SIG-M5 treated with dmso at 0.1 percent for 504 hours (cell line): ENCODE data around the gene KRT15.
"Not testable (repeated sequence)": the region's sequence is repeated elsewhere in the genome, so short reads cannot be mapped to it uniquely, and the experiment has no call there.

Experiments used
- DNase-seq: peaks from one replicate; lab custom pipeline; 2025; ENCODE audit not compliant: unreplicated experiment; lab: John Stamatoyannopoulos, UW

KRT15 gene

GRCh38 chr17:41544491-41544892 is 25.8 kb upstream of the KRT15 start:
- DNase-seq, result no peak

GRCh38 chr17:41542786-41543185 is 24.1 kb upstream of the KRT15 start:
- DNase-seq, result not testable (repeated sequence)

- no peak for DNase-seq
Measured at GRCh38 chr17:41542357-41542756, 23.7 kb upstream of the KRT15 start.

- no peak for DNase-seq
Measured at GRCh38 chr17:41540921-41541625, 22.4 kb upstream of the KRT15 start.

- no peak for DNase-seq
Measured at GRCh38 chr17:41539979-41540701, 21.4 kb upstream of the KRT15 start.

- no peak for DNase-seq
Measured at GRCh38 chr17:41539071-41539492, 20.4 kb upstream of the KRT15 start.

- DNase-seq, result no peak
Measured at GRCh38 chr17:41538565-41538991, 19.9 kb upstream of the KRT15 start.

GRCh38 chr17:41537990-41538389 is 19.3 kb upstream of the KRT15 start:
- DNase-seq, result no peak

GRCh38 chr17:41537614-41537954 is 18.9 kb upstream of the KRT15 start:
- no peak for DNase-seq

GRCh38 chr17:41536741-41537613 is 18.3 kb upstream of the KRT15 start:
- DNase-seq, result no peak

GRCh38 chr17:41535764-41536481 is 17.2 kb upstream of the KRT15 start:
- no peak for DNase-seq

GRCh38 chr17:41534899-41535546 is 16.3 kb upstream of the KRT15 start:
- no peak for DNase-seq

GRCh38 chr17:41533613-41534012 is 14.9 kb upstream of the KRT15 start:
- DNase-seq, result no peak

- DNase-seq, result no peak
Measured at GRCh38 chr17:41532947-41533570, 14.4 kb upstream of the KRT15 start.

GRCh38 chr17:41531993-41532392 is 13.3 kb upstream of the KRT15 start:
- no peak for DNase-seq

- no peak for DNase-seq
Measured at GRCh38 chr17:41530062-41531048, 11.7 kb upstream of the KRT15 start.

GRCh38 chr17:41529491-41529915 is 10.8 kb upstream of the KRT15 start:
- no peak for DNase-seq

GRCh38 chr17:41528959-41529353 is 10.3 kb upstream of the KRT15 start:
- no peak for DNase-seq
